Measurements from ENCODE around the gene ATOSB.

DNA sequence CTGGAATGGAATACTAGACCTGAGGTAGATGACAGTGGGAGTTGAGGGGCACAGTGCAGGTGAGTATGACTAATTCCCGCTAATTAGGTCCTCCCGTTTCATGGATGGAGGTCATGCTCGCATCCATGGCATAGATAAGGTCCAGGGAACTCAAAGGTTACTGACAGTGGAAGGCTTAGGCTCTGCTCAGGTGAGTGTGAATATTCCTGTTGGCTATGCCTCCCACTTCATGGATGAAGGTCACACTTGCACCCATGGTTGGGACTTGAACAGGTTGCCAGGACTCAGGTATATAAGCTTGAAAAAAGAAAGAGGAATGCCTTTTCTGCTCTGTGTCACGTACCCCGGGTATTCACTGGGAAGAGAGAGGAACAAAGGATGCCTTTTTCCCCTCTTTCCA, 26.4 kb upstream of the ATOSB start:
- no peak for TF ChIP-seq CTCF (IDR thresholded peaks at IDR 0.05)
- no peak for TF ChIP-seq POLR2A (IDR thresholded peaks at IDR 0.05)
